ENCODE data around the gene RAP2A. TPM values are rescaled to one million over a fixed set of nuclear protein-coding genes. Genes with fewer than 3 reads are reported as not detected.

RAP2A gene
- total and polyA plus RNA-seq, 9 of the 15 experiments (the other 6 are each of a cell fraction or from before 2014, with no cell fraction given): 1.8 to 11.7 (median 5.6) TPM

GRCh38 chr13:97417698-97418097 lies 16.3 kb upstream of the RAP2A start:
- no peaks in the 10 kb centered on the region for H3K79me2 ChIP-seq (ENCODE audit: control insufficient read depth, insufficient read depth, low read length)
- no TSS peak for BruUV-seq (replicated peaks)
- no peak overlapping the region for H3K9ac ChIP-seq (ENCODE audit: insufficient read depth in 1 of 2, low read depth in 2 of 2, low read length in 2 of 2)
- H2AFZ ChIP-seq (ENCODE audit: low read depth, low read length): peak overlapping the region; percentile 59; the same call in 1 of the 2 replicates
- H3K9me1 ChIP-seq (ENCODE audit: control insufficient read depth, insufficient read depth, low read length): no peaks in the 10 kb centered on the region
- H3K27ac ChIP-seq (ENCODE audit: extremely low read depth, low read depth, low read length): no peak overlapping the region
- WGBS (ENCODE audit: insufficient coverage, low coverage, missing lambda C conversion rate): 13% methylated on average over 4 of the region's 5 CpGs
- in situ Hi-C loops (cut with MboI): no loop called here
- ATAC-seq: peak; percentile 64; the same call in 2 of the 3 replicates
- H3K27me3 ChIP-seq (ENCODE audit: control insufficient read depth in 2 of 2, insufficient read depth in 2 of 2, low read length in 2 of 2): no peaks in the 10 kb centered on the region
- intact Hi-C loops (cut with micrococcal nuclease): no loop called here
- H3K4me2 ChIP-seq (ENCODE audit: insufficient read depth, low read length): no peak overlapping the region
- ChIA-PET POLR2A (interaction anchor here (1.3 kb wide), 1 partner anchor 29 kb away, joined by 3 read pairs; no protein-coding TSS in a partner anchor), CTCF (ENCODE audit: low intra/inter-chr PET ratio) (no interaction called here)
- TF ChIP-seq ZNF384 (IDR thresholded peaks at IDR 0.05; ENCODE audit: low read depth, low read length): 0 out of 2 replicates have a peak, but pooled peaks have one; percentile 42
- no peak for TF ChIP-seq NCOA2 (IDR thresholded peaks at IDR 0.05; ENCODE audit: partially characterized antibody in 2 of 2)
- peak in 1 of 4 experiments; percentile 15 for DNase-seq (ENCODE audit: extremely low read depth in 1 of 4, low spot score in 3 of 4)
- no peaks in the 10 kb centered on the region for H3K36me3 ChIP-seq (ENCODE audit: control insufficient read depth, insufficient read depth, low read length)
- H3K9me3 ChIP-seq (replicated peaks; ENCODE audit: control insufficient read depth, insufficient read depth, low read depth, low read length): no peaks in the 10 kb centered on the region
- no peak overlapping the region for H3K4me3 ChIP-seq
- no peak for FAIRE-seq
- H4K20me1 ChIP-seq (replicated peaks; ENCODE audit: control insufficient read depth, insufficient read depth, low read length): no peaks in the 10 kb centered on the region
- H3K4me1 ChIP-seq (replicated peaks in 1 of 2; ENCODE audit: control insufficient read depth in 2 of 2, insufficient read depth in 2 of 2, low read length in 2 of 2): peaks cover 0 to 3% of the 10 kb centered on the region in 2 experiments; a peak in 2 of 5 replicates

GRCh38 chr13:97422118-97423054 lies 11.6 kb upstream of the RAP2A start:
- POLR2A ChIA-PET: no interaction called here
- Histone ChIP-seq H3K9me3 (replicated peaks; ENCODE audit: control insufficient read depth, insufficient read depth, low read depth, low read length) (no peaks in the 10 kb centered on the region), H3K9me1 (ENCODE audit: control insufficient read depth, insufficient read depth, low read length) (no peaks in the 10 kb centered on the region), H3K36me3 (ENCODE audit: control insufficient read depth, insufficient read depth, low read length) (no peaks in the 10 kb centered on the region), H3K27me3 (ENCODE audit: control insufficient read depth in 2 of 2, insufficient read depth in 2 of 2, low read length in 2 of 2) (no peaks in the 10 kb centered on the region), H2AFZ (ENCODE audit: low read depth, low read length) (no peak overlapping the region), H4K20me1 (replicated peaks; ENCODE audit: control insufficient read depth, insufficient read depth, low read length) (no peaks in the 10 kb centered on the region), H3K9ac (ENCODE audit: insufficient read depth in 1 of 2, low read depth in 2 of 2, low read length in 2 of 2) (no peak overlapping the region), H3K27ac (ENCODE audit: extremely low read depth, low read depth, low read length) (no peak overlapping the region), H3K79me2 (ENCODE audit: control insufficient read depth, insufficient read depth, low read length) (no peaks in the 10 kb centered on the region), H3K4me3 (no peak overlapping the region), H3K4me2 (ENCODE audit: insufficient read depth, low read length) (peak overlapping the region; percentile 24; the same call in 1 of the 2 replicates), H3K4me1 (replicated peaks in 1 of 2; ENCODE audit: control insufficient read depth in 2 of 2, insufficient read depth in 2 of 2, low read length in 2 of 2) (peaks cover 0 to 5% of the 10 kb centered on the region in 2 experiments; a peak in 2 of 5 replicates)
- no TSS peak for BruUV-seq (replicated peaks)
- peak in 3 of 4 experiments; percentile 7 to 55 (median 15) for DNase-seq (ENCODE audit: extremely low read depth in 1 of 4, low spot score in 3 of 4)
- in situ Hi-C loops (cut with MboI): no loop called here
- ATAC-seq: peak; percentile 69
- FAIRE-seq: peak; percentile 11
- intact Hi-C loops (cut with micrococcal nuclease): no loop called here
- CTCF ChIA-PET (ENCODE audit: low intra/inter-chr PET ratio): no interaction called here
- WGBS (ENCODE audit: insufficient coverage, low coverage, missing lambda C conversion rate): 32% methylated on average over 8 of the region's 8 CpGs
- TF ChIP-seq NR2C1 (IDR thresholded peaks at IDR 0.05): no peak
- TF ChIP-seq NR2C1 (tag; IDR thresholded peaks at IDR 0.05): no peak
- no peak for TF ChIP-seq ZNF695 (CRISPR knock-in tag; IDR thresholded peaks at IDR 0.05)
- no peak for TF ChIP-seq ETV6 (IDR thresholded peaks at IDR 0.05; ENCODE audit: borderline replicate concordance in 1 of 2, low read depth in 2 of 2, low read length in 1 of 2)
- TF ChIP-seq ETV6 (CRISPR knock-in tag; IDR thresholded peaks at IDR 0.05; ENCODE audit: borderline replicate concordance): no peak
- no peak for TF ChIP-seq KAT7 (CRISPR knock-in tag; IDR thresholded peaks at IDR 0.05; ENCODE audit: borderline replicate concordance)
- peak; percentile 59 for TF ChIP-seq TAL1 (IDR thresholded peaks at IDR 0.05)
- no peak for TF ChIP-seq GATA2 (CRISPR knock-in tag; IDR thresholded peaks at IDR 0.05)
- peak; percentile 27; the same call in 1 of the 2 replicates for TF ChIP-seq DPF2 (IDR thresholded peaks at IDR 0.05)
- TF ChIP-seq MEIS2 (IDR thresholded peaks at IDR 0.05; ENCODE audit: partially characterized antibody): no peak
- TF ChIP-seq NR1H2 (CRISPR knock-in tag; IDR thresholded peaks at IDR 0.05): no peak
- 0 out of 2 replicates have a peak, but pooled peaks have one; percentile 21 for TF ChIP-seq ATF7 (IDR thresholded peaks at IDR 0.05)
- no peak for TF ChIP-seq ZNF175 (CRISPR knock-in tag; IDR thresholded peaks at IDR 0.05; ENCODE audit: low read depth)
- peak; percentile 82; the same call in 1 of the 2 replicates for TF ChIP-seq TOE1 (IDR thresholded peaks at IDR 0.05; ENCODE audit: borderline replicate concordance)
- no peak for TF ChIP-seq TOE1 (CRISPR knock-in tag; IDR thresholded peaks at IDR 0.05; ENCODE audit: borderline replicate concordance, low read depth)
